Spinal cord (tissue), 10 donors: ENCODE results near the gene STARD6. TPM values are rescaled to one million over a fixed set of nuclear protein-coding genes. Genes with fewer than 3 reads are reported as not detected.
A peak's percentile ranks its signal among the peaks of the same experiment; 100 is the strongest.
"Not testable (repeated sequence)": the region's sequence is repeated elsewhere in the genome, so short reads cannot be mapped to it uniquely, and the experiment has no call there.

Experiments used
- DNase-seq, 6 donors: peaks; one replicate each; pipeline versions ENCODE4 v3.0.0 to v3.0.0-alpha.2; 2013 to 2015; ENCODE audit warnings: low spot score in 6 of 6, low read depth in 4 of 6
- H3K27ac ChIP-seq: one replicate; pipeline ENCODE4 v1.5.1; 2013; ENCODE audit warnings: low read depth, low read length, control low read depth
- H3K27me3 ChIP-seq: one replicate; pipeline ENCODE4 v1.6.1; 2013; ENCODE audit warnings: low read length; ENCODE audit not compliant: control insufficient read depth, insufficient read depth
- H3K36me3 ChIP-seq: one replicate; pipeline ENCODE4 v1.6.1; 2013; ENCODE audit warnings: low read length; ENCODE audit not compliant: control insufficient read depth, insufficient read depth
- H3K4me1 ChIP-seq: one replicate; pipeline ENCODE4 v1.6.1; 2013; ENCODE audit warnings: low read length; ENCODE audit not compliant: control insufficient read depth, insufficient read depth
- H3K4me3 ChIP-seq: one replicate; pipeline ENCODE4 v1.5.1; 2013; ENCODE audit warnings: low read depth, low read length, control low read depth
- H3K9me3 ChIP-seq: one replicate; pipeline ENCODE4 v1.6.1; 2013; ENCODE audit warnings: low read length; ENCODE audit not compliant: control insufficient read depth, insufficient read depth
- WGBS: methylation state at CpG from one replicate; pipeline ENCODE4 v1.1.5; 2013; ENCODE audit warnings: missing lambda C conversion rate; ENCODE audit not compliant: insufficient coverage; 5-methylcytosine and 5-hydroxymethylcytosine counted together
- polyA plus RNA-seq, 2 donors: library from polyadenylated mRNA; unstranded; fragments of 120-200 nt; gene quantifications; one replicate each; pipeline ENCODE4 v1.2.1, GENCODE V29; 2013; ENCODE audit not compliant: insufficient read length in 2 of 2
- total RNA-seq, 2 donors: library from RNA; depleted of rRNA in 1 of 2; stranded (reverse); fragments of 120-200 nt in 1 of 2; fragments of >200 nt in 1 of 2; gene quantifications; one replicate each; pipeline versions ENCODE4 v1.2.3 to v1.2.4, GENCODE V29; 2013 to 2014
- donor health status: healthy.

STARD6 gene
- total and polyA plus RNA-seq, 4 donors = 0.22 to 0.69 (median 0.44) TPM; not detected in 1

GRCh38 chr18:54351186-54351585 is 6.5 kb downstream of the STARD6 start:
- Histone ChIP-seq H3K27me3 (no peaks in the 10 kb centered on the region), H3K4me1 (no peaks in the 10 kb centered on the region), H3K9me3 (no peaks in the 10 kb centered on the region), H3K36me3 (no peaks in the 10 kb centered on the region), H3K27ac (no peak overlapping the region), H3K4me3 (no peak overlapping the region)
- 100% methylated on average over 1 of the region's 1 CpG for WGBS
- DNase-seq = no peak

- H3K4me1 ChIP-seq = no peaks in the 10 kb centered on the region
- no CpG with 5 or more reads among the region's 4 CpGs for WGBS
- no peaks in the 10 kb centered on the region for H3K27me3 ChIP-seq
- H3K27ac ChIP-seq = no peak overlapping the region
- no peaks in the 10 kb centered on the region for H3K36me3 ChIP-seq
- no peak overlapping the region for H3K4me3 ChIP-seq
- DNase-seq = no peak
- H3K9me3 ChIP-seq = peaks cover 2% of the 10 kb centered on the region
Observed at GRCh38 chr18:54338230-54338629, 19.4 kb downstream of the STARD6 start.

- WGBS = no CpG with 5 or more reads among the region's 2 CpGs
- Histone ChIP-seq H3K36me3 (no peaks in the 10 kb centered on the region), H3K4me1 (no peaks in the 10 kb centered on the region), H3K4me3 (no peak overlapping the region), H3K27me3 (no peaks in the 10 kb centered on the region), H3K27ac (no peak overlapping the region), H3K9me3 (no peaks in the 10 kb centered on the region)
- no peak for DNase-seq
Observed at GRCh38 chr18:54335638-54336173, 22.0 kb downstream of the STARD6 start.

- Histone ChIP-seq H3K4me1 (no peaks in the 10 kb centered on the region), H3K4me3 (no peak overlapping the region), H3K27ac (no peak overlapping the region), H3K36me3 (no peaks in the 10 kb centered on the region), H3K9me3 (no peaks in the 10 kb centered on the region), H3K27me3 (no peaks in the 10 kb centered on the region)
- DNase-seq = peak in 1 of 6 donors; percentile 17
- WGBS = 100% methylated on average over 3 of the region's 6 CpGs
Observed at GRCh38 chr18:54330768-54331548, 26.7 kb downstream of the STARD6 start.

- Histone ChIP-seq H3K27ac (no peak overlapping the region), H3K9me3 (no peaks in the 10 kb centered on the region), H3K36me3 (no peaks in the 10 kb centered on the region), H3K27me3 (no peaks in the 10 kb centered on the region), H3K4me1 (no peaks in the 10 kb centered on the region), H3K4me3 (no peak overlapping the region)
- DNase-seq = no peak
Observed at GRCh38 chr18:54329787-54330186, 27.9 kb downstream of the STARD6 start.

GRCh38 chr18:54327818-54328217 is 29.8 kb downstream of the STARD6 start:
- WGBS = no CpG with 5 or more reads among the region's 4 CpGs
- no peaks in the 10 kb centered on the region for H3K27me3 ChIP-seq
- DNase-seq = no peak
- no peaks in the 10 kb centered on the region for H3K36me3 ChIP-seq
- H3K4me1 ChIP-seq = no peaks in the 10 kb centered on the region
- H3K9me3 ChIP-seq = no peaks in the 10 kb centered on the region
- H3K27ac ChIP-seq = no peak overlapping the region
- no peak overlapping the region for H3K4me3 ChIP-seq

GRCh38 chr18:54323970-54324369 is 33.7 kb downstream of the STARD6 start:
- WGBS = no CpG with 5 or more reads among the region's 2 CpGs
- H3K4me3 ChIP-seq = no peak overlapping the region

GRCh38 chr18:54323561-54323960 is 34.1 kb downstream of the STARD6 start:
- no peak for DNase-seq
- H3K27me3 ChIP-seq = no peaks in the 10 kb centered on the region
- no peak overlapping the region for H3K27ac ChIP-seq
- no peak overlapping the region for H3K4me3 ChIP-seq
- no peaks in the 10 kb centered on the region for H3K9me3 ChIP-seq
- H3K36me3 ChIP-seq = no peaks in the 10 kb centered on the region
- H3K4me1 ChIP-seq = no peaks in the 10 kb centered on the region

More at GRCh38 chr18:54323970-54324369, 33.7 kb downstream of the STARD6 start:
- no peaks in the 10 kb centered on the region for H3K9me3 ChIP-seq
- no peak for DNase-seq
- no peaks in the 10 kb centered on the region for H3K27me3 ChIP-seq
- H3K4me1 ChIP-seq = no peaks in the 10 kb centered on the region
- H3K36me3 ChIP-seq = no peaks in the 10 kb centered on the region
- H3K27ac ChIP-seq = no peak overlapping the region

GRCh38 chr18:54316071-54316820 is 41.4 kb downstream of the STARD6 start:
- no peak overlapping the region for H3K27ac ChIP-seq
- no peak overlapping the region for H3K4me3 ChIP-seq
- no peaks in the 10 kb centered on the region for H3K27me3 ChIP-seq
- DNase-seq = no peak
- H3K36me3 ChIP-seq = no peaks in the 10 kb centered on the region
- no peaks in the 10 kb centered on the region for H3K9me3 ChIP-seq
- H3K4me1 ChIP-seq = no peaks in the 10 kb centered on the region

GRCh38 chr18:54309564-54309963 is 48.1 kb downstream of the STARD6 start:
- H3K9me3 ChIP-seq, H3K4me3 ChIP-seq, DNase-seq, H3K4me1 ChIP-seq, H3K27me3 ChIP-seq, H3K27ac ChIP-seq, H3K36me3 ChIP-seq: not testable (repeated sequence)
- WGBS = 93% methylated on average over 8 of the region's 8 CpGs
